ENCODE data around the gene ROCK2. TPM values are rescaled to one million over a fixed set of nuclear protein-coding genes. Genes with fewer than 3 reads are reported as not detected.
"Not testable (repeated sequence)": the region's sequence is repeated elsewhere in the genome, so short reads cannot be mapped to it uniquely, and the experiment has no call there.

Gene ROCK2
- total RNA-seq, 1 donor from 2014 or later, result 45.4 TPM

DNA sequence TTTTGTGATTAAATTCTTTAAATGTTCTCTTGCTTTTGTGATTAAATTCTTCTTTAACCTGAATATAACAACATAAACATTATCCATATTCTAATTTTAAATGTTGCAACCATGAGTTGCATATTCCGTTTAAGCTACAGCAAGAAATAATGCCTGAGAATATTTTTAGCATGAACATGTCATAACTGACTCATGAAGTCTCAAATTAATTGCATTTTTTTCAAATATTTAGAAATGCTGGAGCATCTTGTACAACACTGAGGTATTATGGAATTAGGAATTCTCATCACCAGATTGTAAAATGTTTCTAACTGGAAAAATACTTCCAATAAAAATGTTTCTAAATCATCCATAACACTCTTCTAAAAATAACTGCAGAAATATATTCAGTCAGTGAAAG lies 14.7 kb downstream of the ROCK2 start:
- no peak for DNase-seq (ENCODE audit: low spot score in 2 of 2, unreplicated experiment in 2 of 2)
- Mint-ChIP-seq H3K27ac (no peak overlapping the region), H3K36me3 (peaks cover 17% of the 10 kb centered on the region), H3K27me3 (ENCODE audit: low read depth) (no peaks in the 10 kb centered on the region), H3K4me1 (peaks cover 8% of the 10 kb centered on the region), H3K9me3 (peaks cover 18% of the 10 kb centered on the region), H3K4me3 (no peak overlapping the region)
- TF ChIP-seq, protein P1, sequence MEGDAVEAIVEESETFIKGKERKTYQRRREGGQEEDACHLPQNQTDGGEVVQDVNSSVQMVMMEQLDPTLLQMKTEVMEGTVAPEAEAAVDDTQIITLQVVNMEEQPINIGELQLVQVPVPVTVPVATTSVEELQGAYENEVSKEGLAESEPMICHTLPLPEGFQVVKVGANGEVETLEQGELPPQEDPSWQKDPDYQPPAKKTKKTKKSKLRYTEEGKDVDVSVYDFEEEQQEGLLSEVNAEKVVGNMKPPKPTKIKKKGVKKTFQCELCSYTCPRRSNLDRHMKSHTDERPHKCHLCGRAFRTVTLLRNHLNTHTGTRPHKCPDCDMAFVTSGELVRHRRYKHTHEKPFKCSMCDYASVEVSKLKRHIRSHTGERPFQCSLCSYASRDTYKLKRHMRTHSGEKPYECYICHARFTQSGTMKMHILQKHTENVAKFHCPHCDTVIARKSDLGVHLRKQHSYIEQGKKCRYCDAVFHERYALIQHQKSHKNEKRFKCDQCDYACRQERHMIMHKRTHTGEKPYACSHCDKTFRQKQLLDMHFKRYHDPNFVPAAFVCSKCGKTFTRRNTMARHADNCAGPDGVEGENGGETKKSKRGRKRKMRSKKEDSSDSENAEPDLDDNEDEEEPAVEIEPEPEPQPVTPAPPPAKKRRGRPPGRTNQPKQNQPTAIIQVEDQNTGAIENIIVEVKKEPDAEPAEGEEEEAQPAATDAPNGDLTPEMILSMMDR (IDR thresholded peaks at IDR 0.05; ENCODE audit: unreplicated experiment), result no peak

- not testable (repeated sequence) for DNase-seq (ENCODE audit: low spot score in 2 of 2, unreplicated experiment in 2 of 2); H3K4me1 Mint-ChIP-seq; H3K27ac Mint-ChIP-seq; H3K4me3 Mint-ChIP-seq; H3K27me3 Mint-ChIP-seq (ENCODE audit: low read depth)
- Mint-ChIP-seq H3K9me3 (peaks cover 13% of the 10 kb centered on the region), H3K36me3 (peaks cover 13% of the 10 kb centered on the region)
These were observed 15.9 kb downstream of the ROCK2 start for GRCh38 chr2:11328522-11328921.

GRCh38 chr2:11327871-11328270 lies 16.6 kb downstream of the ROCK2 start:
- no peaks in the 10 kb centered on the region for H3K27me3 Mint-ChIP-seq (ENCODE audit: low read depth)
- H3K36me3 Mint-ChIP-seq, result peaks cover 7% of the 10 kb centered on the region
- no peak for DNase-seq (ENCODE audit: low spot score in 2 of 2, unreplicated experiment in 2 of 2)
- H3K4me3 Mint-ChIP-seq, result no peak overlapping the region
- TF ChIP-seq, protein P1 (IDR thresholded peaks at IDR 0.05; ENCODE audit: unreplicated experiment), result no peak
- H3K4me1 Mint-ChIP-seq, result peaks cover 7% of the 10 kb centered on the region
- H3K27ac Mint-ChIP-seq, result no peak overlapping the region
- H3K9me3 Mint-ChIP-seq, result peaks cover 7% of the 10 kb centered on the region

- DNase-seq (ENCODE audit: low spot score in 2 of 2, unreplicated experiment in 2 of 2), result no peak
- H3K4me3 Mint-ChIP-seq, result no peak overlapping the region
- peaks cover 2% of the 10 kb centered on the region for H3K36me3 Mint-ChIP-seq
- TF ChIP-seq, protein P1 (IDR thresholded peaks at IDR 0.05; ENCODE audit: unreplicated experiment), result no peak
- H3K9me3 Mint-ChIP-seq, result peaks cover 3% of the 10 kb centered on the region
- H3K4me1 Mint-ChIP-seq, result peaks cover 7% of the 10 kb centered on the region
- H3K27ac Mint-ChIP-seq, result no peak overlapping the region
- no peaks in the 10 kb centered on the region for H3K27me3 Mint-ChIP-seq (ENCODE audit: low read depth)
These were observed 17.7 kb downstream of the ROCK2 start for GRCh38 chr2:11326677-11327211.

DNA sequence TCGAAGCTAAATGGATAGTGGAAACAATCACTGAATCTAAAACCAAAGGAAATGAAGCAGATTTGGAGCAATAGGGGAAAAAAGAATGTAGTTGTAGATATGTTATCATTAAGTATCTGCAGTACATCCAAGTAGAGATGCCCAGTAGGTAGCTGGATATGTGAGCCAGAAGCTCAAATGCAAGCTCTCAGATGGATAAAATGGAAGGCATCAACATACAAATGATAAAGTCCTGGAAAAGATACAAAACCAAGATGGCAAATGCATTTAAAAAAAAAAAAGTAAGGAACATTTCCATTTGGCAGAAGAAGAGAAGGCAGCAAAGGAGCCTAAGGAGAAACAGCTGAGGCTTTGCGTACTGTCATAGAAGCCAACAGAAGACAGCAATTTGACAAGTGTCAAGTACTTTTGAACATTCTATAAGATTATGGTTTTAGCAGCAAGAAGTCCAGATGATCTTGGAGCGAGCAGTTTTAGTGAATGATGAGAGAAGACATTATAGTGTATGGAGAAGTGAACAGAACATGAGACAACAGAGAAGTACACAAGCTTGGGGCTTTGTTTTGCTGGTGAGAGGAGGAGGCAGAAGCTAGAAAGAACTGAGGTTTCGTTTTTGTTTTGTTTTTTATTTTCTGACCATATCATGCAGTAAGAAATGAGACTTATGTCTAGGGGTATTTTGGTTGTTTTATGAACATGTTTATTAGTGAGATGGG lies 18.3 kb downstream of the ROCK2 start:
- peaks cover 7% of the 10 kb centered on the region for H3K4me1 Mint-ChIP-seq
- H3K27ac Mint-ChIP-seq, result no peak overlapping the region
- TF ChIP-seq, protein P1 (IDR thresholded peaks at IDR 0.05; ENCODE audit: unreplicated experiment), result no peak
- no peaks in the 10 kb centered on the region for H3K36me3 Mint-ChIP-seq
- no peak overlapping the region for H3K4me3 Mint-ChIP-seq
- H3K9me3 Mint-ChIP-seq, result no peaks in the 10 kb centered on the region
- no peak for DNase-seq (ENCODE audit: low spot score in 2 of 2, unreplicated experiment in 2 of 2)
- no peaks in the 10 kb centered on the region for H3K27me3 Mint-ChIP-seq (ENCODE audit: low read depth)

DNA sequence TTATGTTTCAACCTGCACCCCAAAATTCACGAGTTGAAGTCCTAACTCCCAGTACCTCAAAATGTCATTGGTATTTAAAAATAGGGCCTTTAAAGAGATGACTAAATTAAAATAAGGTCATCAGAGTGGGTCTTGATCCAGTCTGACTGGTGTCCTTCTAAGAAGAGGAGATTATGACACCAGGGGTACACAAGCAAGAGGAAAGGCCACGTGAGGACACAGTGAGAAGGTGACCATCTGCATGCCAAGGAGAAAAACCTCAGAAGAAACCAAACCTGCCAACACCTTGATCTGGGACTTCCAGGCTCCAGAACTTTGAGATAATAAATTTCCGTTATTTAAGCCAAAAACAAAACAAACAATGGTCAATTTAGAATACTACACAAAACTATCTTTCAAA lies 22.6 kb downstream of the ROCK2 start:
- Mint-ChIP-seq H3K27ac (no peak overlapping the region), H3K36me3 (peaks cover 4% of the 10 kb centered on the region), H3K4me1 (peaks cover 5% of the 10 kb centered on the region), H3K9me3 (peaks cover 4% of the 10 kb centered on the region), H3K27me3 (ENCODE audit: low read depth) (no peaks in the 10 kb centered on the region), H3K4me3 (no peak overlapping the region)
- DNase-seq (ENCODE audit: low spot score in 2 of 2, unreplicated experiment in 2 of 2), result no peak
- TF ChIP-seq, protein P1 (IDR thresholded peaks at IDR 0.05; ENCODE audit: unreplicated experiment), result no peak

Measured in mesothelial cell of epicardium (in vitro differentiated cells).